Trophoblast cell (in vitro differentiated cells and primary cell): ENCODE data around the gene TPD52L1.

Experiments used
- DNase-seq, 2 donors: peaks; one replicate each; pipeline ENCODE4 v3.0.0-alpha.2; 2016
- H2AFZ ChIP-seq: 2 replicates; pipeline ENCODE4 v1.6.1; 2013; ENCODE audit warnings: low read length, moderate library complexity, mild to moderate bottlenecking; ENCODE audit not compliant: insufficient read depth, poor library complexity
- H2AK5ac ChIP-seq: 2 replicates; pipeline ENCODE4 v1.6.1; 2013; ENCODE audit warnings: mild to moderate bottlenecking, low read length
- H2BK120ac ChIP-seq: 2 replicates; pipeline ENCODE4 v1.6.1; 2013; ENCODE audit warnings: low read length, mild to moderate bottlenecking, moderate library complexity; ENCODE audit not compliant: insufficient read depth, poor library complexity
- H2BK12ac ChIP-seq: 2 replicates; pipeline ENCODE4 v1.6.1; 2013; ENCODE audit warnings: mild to moderate bottlenecking, low read length, moderate library complexity
- H2BK5ac ChIP-seq: 2 replicates; pipeline ENCODE4 v1.6.1; 2013; ENCODE audit warnings: low read length, low read depth, moderate library complexity, mild to moderate bottlenecking; ENCODE audit not compliant: poor library complexity
- H3K14ac ChIP-seq: 2 replicates; pipeline ENCODE4 v1.6.1; 2013; ENCODE audit warnings: mild to moderate bottlenecking, low read length
- H3K18ac ChIP-seq: 2 replicates; pipeline ENCODE4 v1.6.1; 2013; ENCODE audit warnings: mild to moderate bottlenecking, low read length
- H3K23ac ChIP-seq: 2 replicates; pipeline ENCODE4 v1.6.1; 2013; ENCODE audit warnings: low read length
- H3K27ac ChIP-seq: 2 replicates; pipeline ENCODE4 v1.5.1; 2013; ENCODE audit warnings: low read depth, mild to moderate bottlenecking, inconsistent platforms, low read length, moderate library complexity
- H3K27me3 ChIP-seq: 2 replicates; pipeline ENCODE4 v1.6.1; 2013; ENCODE audit warnings: inconsistent platforms, mild to moderate bottlenecking, low read length, moderate library complexity; ENCODE audit not compliant: insufficient read depth
- H3K36me3 ChIP-seq, 2 experiments: 1 replicate in 1 of 2; 2 replicates in 1 of 2; pipeline ENCODE4 v1.6.1; 2013; ENCODE audit warnings: low read length in 2 of 2, mild to moderate bottlenecking in 2 of 2, moderate library complexity in 1 of 2; ENCODE audit not compliant: insufficient read depth in 2 of 2, control insufficient read depth in 1 of 2
- H3K4ac ChIP-seq: 2 replicates; pipeline ENCODE4 v1.6.1; 2013; ENCODE audit warnings: low read depth, mild to moderate bottlenecking, low read length, moderate library complexity
- H3K4me1 ChIP-seq, 2 experiments: 1 replicate in 1 of 2; 2 replicates in 1 of 2; pipeline ENCODE4 v1.6.1; 2013; ENCODE audit warnings: low read length in 2 of 2, mild to moderate bottlenecking in 2 of 2, moderate library complexity in 1 of 2; ENCODE audit not compliant: insufficient read depth in 2 of 2, control insufficient read depth in 1 of 2
- H3K4me2 ChIP-seq: 2 replicates; pipeline ENCODE4 v1.6.1; 2013; ENCODE audit warnings: inconsistent platforms, mild to moderate bottlenecking, low read length, moderate library complexity
- H3K4me3 ChIP-seq: 2 replicates; pipeline ENCODE4 v1.5.1; 2013; ENCODE audit warnings: mild to moderate bottlenecking, low read depth, low read length, inconsistent platforms
- H3K79me1 ChIP-seq: one replicate; pipeline ENCODE4 v1.6.1; 2013; ENCODE audit warnings: low read length
- H3K79me2 ChIP-seq: 2 replicates; pipeline ENCODE4 v1.6.1; 2013; ENCODE audit warnings: low read length, mild to moderate bottlenecking; ENCODE audit not compliant: control insufficient read depth, insufficient read depth, poor library complexity
- H3K9ac ChIP-seq: 2 replicates; pipeline ENCODE4 v1.6.1; 2013; ENCODE audit warnings: mild to moderate bottlenecking, low read length
- H3K9me3 ChIP-seq: 2 replicates; pipeline ENCODE4 v1.6.1; 2013; ENCODE audit warnings: low read depth, mild to moderate bottlenecking, control low read depth, inconsistent platforms, low read length; ENCODE audit not compliant: insufficient read depth
- H4K12ac ChIP-seq: 2 replicates; pipeline ENCODE4 v1.6.1; 2013; ENCODE audit warnings: low read depth, mild to moderate bottlenecking, low read length, moderate library complexity
- H4K8ac ChIP-seq: 2 replicates; pipeline ENCODE4 v1.6.1; 2013; ENCODE audit warnings: low read depth, mild to moderate bottlenecking, low read length, moderate library complexity
- H4K91ac ChIP-seq: one replicate; pipeline ENCODE4 v1.6.1; 2013; ENCODE audit warnings: low read depth, mild to moderate bottlenecking, low read length, moderate library complexity
- WGBS: extraction: QIAGEN DNeasy Blood & Tissue Kit; methylation state at CpG from one replicate; pipeline ENCODE4 v1.1.7; 2013; ENCODE audit warnings: missing lambda C conversion rate; ENCODE audit not compliant: insufficient read length, insufficient coverage; ENCODE audit errors: extremely low coverage; 5-methylcytosine and 5-hydroxymethylcytosine counted together

The TPD52L1 gene

DNA sequence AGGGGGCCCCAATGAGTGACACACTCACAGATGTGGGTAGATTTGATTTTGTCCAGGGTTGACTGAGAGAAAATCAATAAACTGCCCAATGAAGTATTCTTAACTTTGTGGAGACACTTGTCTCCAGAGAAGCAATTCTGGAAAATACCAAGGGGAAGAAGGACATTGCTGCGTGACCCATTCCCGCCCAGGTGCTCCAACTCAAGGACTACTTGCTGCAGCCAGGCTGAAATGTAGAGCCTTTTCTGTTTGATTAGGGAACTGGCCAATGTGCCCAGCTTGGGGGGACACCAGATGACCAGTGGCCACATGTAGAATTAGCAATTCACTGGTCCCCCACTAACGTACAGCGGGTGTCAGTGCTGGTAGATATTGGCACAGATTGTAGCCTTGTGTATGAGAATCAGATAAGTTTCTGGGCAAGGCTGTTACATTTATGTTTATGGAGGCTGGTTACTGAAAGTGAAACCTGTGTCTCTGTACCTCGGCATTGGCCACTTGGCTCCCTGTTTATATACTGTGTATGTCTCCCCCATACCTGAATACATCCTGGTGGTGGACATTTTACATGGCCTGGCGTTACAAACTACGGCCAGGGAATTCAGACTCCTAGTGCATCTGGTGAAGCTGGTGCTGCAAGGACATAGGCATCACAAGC lies 115.9 kb downstream of the TPD52L1 start:
- H2BK5ac ChIP-seq: no peak overlapping the region
- no CpG with 5 or more reads among the region's 7 CpGs for WGBS
- H3K4me2 ChIP-seq: no peak overlapping the region
- no peak overlapping the region for H2BK120ac ChIP-seq
- no peak overlapping the region for H2AK5ac ChIP-seq
- no peak overlapping the region for H2AFZ ChIP-seq
- H3K9me3 ChIP-seq: peaks cover 6% of the 10 kb centered on the region
- no peak overlapping the region for H3K14ac ChIP-seq
- H3K79me1 ChIP-seq: no peaks in the 10 kb centered on the region
- H3K27me3 ChIP-seq: no peaks in the 10 kb centered on the region
- no peak overlapping the region for H3K4ac ChIP-seq
- no peak overlapping the region for H4K12ac ChIP-seq
- no peaks in the 10 kb centered on the region for H3K4me1 ChIP-seq
- H3K36me3 ChIP-seq: peaks cover 4 to 24% of the 10 kb centered on the region in 2 experiments
- no peak overlapping the region for H2BK12ac ChIP-seq
- no peak for DNase-seq
- no peaks in the 10 kb centered on the region for H3K79me2 ChIP-seq
- H3K23ac ChIP-seq: no peak overlapping the region
- H4K8ac ChIP-seq: no peak overlapping the region
- no peak overlapping the region for H3K27ac ChIP-seq
- no peak overlapping the region for H4K91ac ChIP-seq
- no peak overlapping the region for H3K9ac ChIP-seq
- no peak overlapping the region for H3K4me3 ChIP-seq
- H3K18ac ChIP-seq: no peak overlapping the region

GRCh38 chr6:125270380-125270779 lies 116.8 kb downstream of the TPD52L1 start:
- DNase-seq: no peak
- no peaks in the 10 kb centered on the region for H3K79me2 ChIP-seq
- no peak overlapping the region for H3K4ac ChIP-seq
- H3K9me3 ChIP-seq: peaks cover 6% of the 10 kb centered on the region
- no peaks in the 10 kb centered on the region for H3K4me1 ChIP-seq
- H3K9ac ChIP-seq: no peak overlapping the region
- no peak overlapping the region for H4K12ac ChIP-seq
- H2BK5ac ChIP-seq: no peak overlapping the region
- peaks cover 4 to 24% of the 10 kb centered on the region in 2 experiments for H3K36me3 ChIP-seq
- no peak overlapping the region for H3K18ac ChIP-seq
- WGBS: no CpG with 5 or more reads among the region's 4 CpGs
- no peak overlapping the region for H4K91ac ChIP-seq
- no peak overlapping the region for H2BK120ac ChIP-seq
- H3K27ac ChIP-seq: no peak overlapping the region
- no peak overlapping the region for H2BK12ac ChIP-seq
- no peaks in the 10 kb centered on the region for H3K27me3 ChIP-seq
- no peaks in the 10 kb centered on the region for H3K79me1 ChIP-seq
- no peak overlapping the region for H3K23ac ChIP-seq
- H2AK5ac ChIP-seq: no peak overlapping the region
- H4K8ac ChIP-seq: no peak overlapping the region
- no peak overlapping the region for H3K14ac ChIP-seq
- H2AFZ ChIP-seq: no peak overlapping the region
- no peak overlapping the region for H3K4me2 ChIP-seq
- no peak overlapping the region for H3K4me3 ChIP-seq

DNA sequence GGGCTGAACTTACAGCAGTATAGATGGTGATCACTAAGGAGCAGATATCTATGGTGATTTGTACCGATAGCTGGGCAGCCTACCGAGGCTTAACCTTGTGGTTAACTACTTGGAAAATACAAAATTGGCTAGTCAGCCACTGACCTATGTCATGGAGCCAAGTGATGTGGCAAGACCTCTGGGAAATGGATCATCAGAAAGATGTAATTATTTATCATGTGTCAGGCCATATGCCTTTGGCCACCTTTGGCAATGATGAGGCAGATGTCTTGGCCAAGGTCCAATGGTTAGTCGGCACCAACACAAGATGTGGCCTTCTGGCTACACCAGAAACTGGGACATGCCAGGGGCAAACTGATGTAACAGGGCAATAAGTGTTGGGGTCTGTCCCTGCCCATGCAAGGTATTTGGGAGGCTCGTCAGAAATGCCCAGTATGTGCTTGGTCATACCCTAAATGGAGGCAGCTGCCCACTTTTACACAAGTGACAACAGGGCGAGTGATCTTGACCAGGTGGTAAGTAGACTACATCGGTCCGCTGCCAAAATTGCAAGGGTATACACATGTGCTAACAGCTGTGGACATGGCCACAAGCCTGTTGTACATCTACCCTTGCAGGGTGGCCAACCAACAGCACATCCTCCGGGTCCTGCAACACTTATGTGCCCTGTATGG lies 118.0 kb downstream of the TPD52L1 start:
- Histone ChIP-seq H3K79me1 (no peaks in the 10 kb centered on the region), H2BK5ac (no peak overlapping the region), H3K27ac (no peak overlapping the region), H4K8ac (no peak overlapping the region), H3K4me1 (no peaks in the 10 kb centered on the region), H3K9ac (no peak overlapping the region), H2AFZ (no peak overlapping the region), H2BK12ac (no peak overlapping the region), H3K4ac (no peak overlapping the region), H3K9me3 (peaks cover 6% of the 10 kb centered on the region), H3K4me3 (no peak overlapping the region), H3K27me3 (no peaks in the 10 kb centered on the region), H3K4me2 (no peak overlapping the region), H3K23ac (no peak overlapping the region), H3K36me3 (peaks cover 6 to 28% of the 10 kb centered on the region in 2 experiments), H2AK5ac (no peak overlapping the region), H4K91ac (no peak overlapping the region), H3K14ac (no peak overlapping the region), H3K18ac (no peak overlapping the region), H4K12ac (no peak overlapping the region), H2BK120ac (no peak overlapping the region), H3K79me2 (no peaks in the 10 kb centered on the region)
- no peak for DNase-seq
- no CpG with 5 or more reads among the region's 8 CpGs for WGBS

DNA sequence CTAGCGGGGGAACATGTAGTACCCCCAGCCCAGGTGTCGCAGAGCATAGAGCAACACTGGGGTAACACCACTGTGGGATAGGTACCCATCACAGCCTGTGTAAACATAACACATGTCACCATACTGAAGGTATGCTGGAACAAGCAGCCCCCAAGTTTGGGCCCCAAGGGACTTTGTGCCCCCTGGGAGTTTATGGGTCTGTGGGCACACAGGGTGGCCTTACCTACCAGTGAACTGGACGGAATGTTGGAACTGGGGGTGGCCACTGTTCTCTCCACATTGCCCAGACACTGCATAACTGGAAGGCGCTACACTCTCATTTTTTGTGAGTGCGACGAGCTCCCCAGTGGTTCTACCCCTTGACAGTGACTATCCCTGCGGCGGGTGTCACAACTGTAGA lies 119.7 kb downstream of the TPD52L1 start:
- Histone ChIP-seq H4K91ac (no peak overlapping the region), H3K14ac (no peak overlapping the region), H3K9ac (no peak overlapping the region), H3K4ac (no peak overlapping the region), H3K27me3 (no peaks in the 10 kb centered on the region), H2AFZ (no peak overlapping the region), H3K27ac (no peak overlapping the region), H3K4me2 (no peak overlapping the region), H2BK12ac (no peak overlapping the region), H3K79me1 (no peaks in the 10 kb centered on the region), H2AK5ac (no peak overlapping the region), H4K12ac (no peak overlapping the region), H2BK5ac (no peak overlapping the region), H4K8ac (no peak overlapping the region), H3K18ac (no peak overlapping the region), H2BK120ac (no peak overlapping the region), H3K79me2 (no peaks in the 10 kb centered on the region), H3K4me1 (no peaks in the 10 kb centered on the region), H3K36me3 (peaks cover 6 to 28% of the 10 kb centered on the region in 2 experiments), H3K4me3 (no peak overlapping the region), H3K9me3 (peaks cover 6% of the 10 kb centered on the region), H3K23ac (no peak overlapping the region)
- DNase-seq: no peak
- no CpG with 5 or more reads among the region's 8 CpGs for WGBS
